ENCODE measurements around the gene SMPD3.
A peak's percentile ranks its signal among the peaks of the same experiment; 100 is the strongest.
"Not testable (repeated sequence)": the region's sequence is repeated elsewhere in the genome, so short reads cannot be mapped to it uniquely, and the experiment has no call there.

The SMPD3 gene

GRCh38 chr16:68448360-68448970 lies at the start of gene SMPD3:
TSS of gene SMPD3 (minus strand) at chr16:68448508. CDS start at chr16:68372181, 76,327 bp downstream.
- peak; percentile 96 for DNase-seq

GRCh38 chr16:68496689-68497088 lies 48.4 kb upstream of the SMPD3 start:
- DNase-seq = no peak

GRCh38 chr16:68494261-68494660 lies 46.0 kb upstream of the SMPD3 start:
- DNase-seq = not testable (repeated sequence)

DNA sequence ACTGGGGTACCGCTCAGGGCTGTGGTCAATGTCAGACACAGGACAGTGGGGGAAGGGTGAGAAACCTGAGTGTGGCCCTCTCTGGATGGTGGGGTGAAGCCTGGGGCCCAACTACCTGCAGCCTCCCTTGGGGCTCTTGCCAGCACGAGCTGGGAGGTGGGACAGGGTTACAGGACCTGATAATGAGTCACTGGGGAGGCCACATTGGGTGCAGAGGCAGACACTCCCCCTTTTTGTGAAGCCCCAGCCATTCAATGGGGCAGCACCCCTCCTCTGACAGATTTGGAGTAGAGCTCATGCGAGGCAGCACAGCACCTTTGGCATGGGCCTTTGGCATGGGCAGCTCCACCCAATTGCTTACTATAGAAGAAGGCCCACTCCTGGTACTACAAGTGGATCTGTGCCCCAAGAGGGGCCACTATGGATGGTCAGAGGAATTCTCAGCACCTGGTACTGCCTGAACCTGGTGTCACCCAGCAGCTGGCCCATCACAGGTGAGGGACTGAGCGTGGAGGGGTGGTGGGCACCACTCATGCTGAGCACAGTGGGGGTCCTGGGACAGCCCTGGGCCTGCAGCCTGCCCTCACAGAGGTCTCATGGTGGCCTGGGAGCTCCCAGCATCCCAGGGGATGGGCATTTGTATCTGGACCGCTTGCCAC lies 45.2 kb upstream of the SMPD3 start:
- no peak for DNase-seq

GRCh38 chr16:68492543-68493411 lies 44.5 kb upstream of the SMPD3 start:
- DNase-seq = no peak

DNA sequence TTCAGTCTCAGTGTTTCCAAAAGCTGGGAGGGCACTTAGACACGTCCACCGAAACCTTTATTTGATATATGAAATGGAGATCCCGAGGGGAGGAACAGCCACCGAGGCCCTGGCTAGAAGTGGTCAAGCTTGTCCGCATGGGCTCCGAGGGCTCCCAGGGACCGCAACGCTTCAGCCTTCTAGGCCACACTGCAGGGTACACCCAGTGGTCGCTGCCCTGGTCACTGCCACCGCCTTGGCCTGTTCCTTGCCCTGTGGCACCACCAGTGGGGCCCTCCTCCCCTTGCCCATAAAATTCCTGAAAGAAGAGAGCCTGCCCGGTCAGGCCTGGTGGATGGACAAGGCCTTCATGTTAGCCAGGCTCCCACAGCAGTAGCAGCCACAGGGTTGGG lies 43.8 kb upstream of the SMPD3 start:
- DNase-seq = no peak

DNA sequence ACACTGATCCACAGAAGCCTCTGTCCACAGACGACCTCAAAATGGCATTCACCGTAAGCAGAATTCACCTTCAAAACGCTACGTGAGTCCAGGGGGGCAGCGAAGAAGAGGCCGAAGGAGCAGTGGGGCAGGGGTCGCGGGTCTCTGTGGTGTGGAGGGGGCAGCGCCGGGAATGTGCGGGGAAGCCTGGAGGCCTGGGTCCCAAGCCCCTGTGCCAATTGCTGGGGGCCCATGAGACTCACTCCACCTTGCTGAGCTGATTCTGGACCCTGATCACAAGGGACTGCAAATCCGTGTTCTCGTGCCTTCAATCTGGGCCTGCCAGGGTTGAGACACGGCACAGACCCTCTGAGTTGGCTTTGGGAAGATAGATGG lies 43.3 kb upstream of the SMPD3 start:
- no peak for DNase-seq

DNA sequence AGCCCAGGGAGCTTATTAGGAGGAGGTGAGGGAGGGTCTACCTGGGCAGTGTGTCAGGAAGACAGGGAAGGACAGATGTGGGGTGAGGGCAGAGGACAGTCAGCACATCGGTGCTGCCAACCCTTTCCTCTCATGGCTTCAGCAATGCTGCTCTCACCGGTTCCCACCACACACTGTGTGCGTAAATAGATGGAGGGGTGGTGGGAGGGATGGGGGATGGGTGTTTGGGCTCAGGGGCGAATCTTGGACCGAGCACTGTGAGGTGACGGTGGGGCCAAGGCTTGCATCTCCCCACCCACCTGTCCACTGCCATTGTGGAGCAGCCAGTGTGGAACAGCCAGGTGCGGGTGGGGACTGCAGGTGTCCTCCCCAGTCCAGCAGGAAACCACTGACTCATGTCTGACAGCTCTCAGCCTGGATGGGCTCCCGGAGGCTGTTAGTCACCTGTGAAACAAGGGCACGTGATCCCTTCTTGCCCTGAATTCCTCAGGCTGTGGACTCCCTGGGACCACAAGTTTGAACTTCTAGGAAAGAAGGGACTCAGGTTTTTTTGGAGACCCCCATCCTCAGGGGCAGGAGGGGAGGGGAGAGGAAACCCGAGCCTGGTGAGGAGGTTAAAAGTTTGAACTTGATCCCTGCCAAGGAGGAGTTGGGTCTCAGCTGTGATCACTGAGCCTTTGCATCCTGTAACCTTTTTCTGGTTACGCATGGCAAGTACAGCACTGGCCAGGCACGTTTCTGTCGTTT lies 42.7 kb upstream of the SMPD3 start:
- no peak for DNase-seq

- DNase-seq = no peak
Observed at GRCh38 chr16:68490358-68490757, 42.0 kb upstream of the SMPD3 start.

DNA sequence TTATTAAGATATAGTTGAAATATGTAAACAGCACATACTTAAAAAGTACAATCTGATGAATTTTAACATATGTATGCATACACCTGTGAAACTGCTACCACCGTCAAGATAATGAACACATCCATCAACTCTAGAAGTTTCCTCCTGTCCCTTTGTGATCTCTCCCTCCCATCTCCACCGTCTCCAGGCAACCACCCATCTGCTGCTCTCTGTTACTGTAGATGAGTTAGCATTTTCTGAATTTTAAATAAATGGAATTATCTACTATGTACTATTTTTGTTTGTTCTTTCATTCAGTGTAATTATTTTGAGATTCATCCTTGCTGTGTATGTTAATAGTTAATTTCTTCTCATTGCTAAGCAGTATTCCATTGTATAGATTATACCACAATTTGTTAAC lies 40.2 kb upstream of the SMPD3 start:
- DNase-seq = no peak

DNA sequence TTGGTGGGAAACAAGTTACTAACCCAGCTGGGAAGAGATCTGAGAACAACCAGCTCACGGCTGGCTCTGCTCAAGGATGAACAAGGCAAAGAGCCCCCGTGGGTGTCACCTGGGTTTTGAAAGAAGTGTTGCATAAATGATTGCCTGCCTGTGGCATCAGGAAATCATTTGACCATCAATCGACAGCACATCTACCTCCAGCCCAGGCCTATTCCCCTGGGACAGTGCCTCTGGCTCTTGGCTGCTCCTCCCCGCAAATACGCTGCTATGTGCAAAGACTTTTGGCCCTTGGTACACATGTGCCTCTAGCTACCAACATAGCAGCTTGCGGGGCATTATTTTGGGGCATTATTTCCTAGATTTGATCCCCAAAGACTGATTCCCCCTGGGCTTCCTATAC lies 39.4 kb upstream of the SMPD3 start:
- no peak for DNase-seq

GRCh38 chr16:68487203-68487514 lies 38.9 kb upstream of the SMPD3 start:
- no peak for DNase-seq

DNA sequence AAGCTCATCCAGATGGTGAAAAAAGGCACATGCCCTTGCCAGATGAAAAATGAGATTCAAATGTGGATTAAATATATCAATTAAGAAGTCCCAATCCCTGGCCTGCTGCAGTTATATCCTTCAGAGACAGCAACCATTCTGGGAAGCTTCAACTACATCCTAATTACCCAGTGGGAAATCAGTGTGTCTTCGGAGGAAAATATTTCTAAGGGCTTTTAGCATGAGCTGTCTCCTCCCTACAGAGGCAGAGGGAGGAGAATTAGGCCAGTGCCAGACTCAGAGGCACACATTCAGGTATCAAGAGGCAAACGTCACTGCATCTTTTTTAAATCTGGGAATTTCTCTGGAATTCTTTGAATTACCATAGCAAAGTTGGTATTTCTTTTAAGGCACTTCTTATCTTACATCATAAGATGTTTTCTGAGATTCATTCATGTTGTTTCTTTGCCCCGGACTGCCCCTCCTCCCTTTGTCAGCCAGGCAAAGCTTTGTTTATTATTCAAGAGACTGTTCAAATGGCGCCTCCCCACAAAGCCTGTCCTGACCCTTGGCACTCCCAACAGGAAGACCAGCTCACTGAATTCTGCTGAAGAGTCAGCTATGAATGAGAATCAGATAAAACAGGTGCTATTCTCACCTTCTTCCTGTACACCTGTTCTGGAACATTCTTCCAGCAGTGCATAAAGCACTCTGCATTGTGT lies 38.3 kb upstream of the SMPD3 start:
- DNase-seq = no peak

DNA sequence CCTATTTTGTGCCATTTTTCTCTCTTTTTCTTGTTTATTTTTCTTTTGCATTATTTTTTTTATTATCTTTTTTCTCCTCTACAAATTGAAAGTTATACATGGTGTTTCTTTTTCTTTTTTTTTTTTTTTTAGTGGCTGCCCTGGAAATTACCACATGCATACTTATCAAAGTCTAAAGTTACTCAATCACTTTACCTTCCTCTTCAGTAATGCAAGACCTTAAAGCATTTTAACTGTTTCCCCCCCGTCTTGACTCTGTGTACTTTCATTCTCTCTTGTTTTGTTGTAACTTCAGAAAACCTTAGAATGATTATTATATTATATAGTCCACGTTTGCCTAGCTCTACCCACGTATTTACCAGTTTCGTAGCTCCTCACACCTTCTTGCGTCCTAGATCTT lies 33.3 kb upstream of the SMPD3 start:
- no peak for DNase-seq

DNA sequence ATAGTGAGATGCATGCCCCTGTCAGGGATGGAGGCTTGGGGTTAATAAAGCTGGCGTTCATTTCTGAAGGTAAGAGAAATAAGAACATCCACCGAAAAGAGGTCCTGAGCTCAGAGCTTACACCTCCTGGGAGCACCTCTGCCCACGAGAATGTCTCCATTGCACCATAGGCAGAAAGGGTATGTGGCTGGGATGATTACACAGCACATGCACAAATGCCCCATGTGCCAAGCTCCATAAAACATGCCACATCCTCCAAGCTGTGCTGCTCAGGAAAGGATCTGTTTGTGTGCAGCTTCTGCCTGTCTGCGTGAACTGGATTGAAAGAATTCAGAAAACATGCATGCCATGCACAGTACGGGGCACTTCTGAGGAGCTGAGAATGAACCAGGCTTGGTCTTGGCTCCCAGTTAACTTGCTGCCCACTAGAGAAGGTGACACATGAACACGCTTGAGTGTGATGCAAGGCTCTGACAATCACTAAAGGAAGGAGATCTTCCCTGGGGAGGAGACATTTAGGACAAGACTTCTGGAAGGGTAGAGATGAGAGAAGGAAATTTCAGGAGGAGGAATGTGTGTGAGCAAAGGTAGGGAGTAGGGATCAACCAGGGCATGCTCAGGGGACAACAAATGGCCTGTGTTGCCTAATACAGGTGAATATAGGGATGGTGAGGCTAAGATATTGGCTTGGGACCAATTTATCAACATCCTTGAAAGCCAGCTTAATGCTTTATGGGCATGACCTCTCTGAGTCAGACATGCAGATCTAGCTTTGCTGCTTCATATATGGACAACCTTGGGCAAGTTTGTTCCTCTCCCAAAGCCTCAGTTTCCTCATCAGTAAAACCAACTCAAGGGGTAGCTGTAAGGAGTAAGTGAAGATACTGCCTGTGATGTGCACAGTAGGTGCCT lies 32.0 kb upstream of the SMPD3 start:
- no peak for DNase-seq

DNA sequence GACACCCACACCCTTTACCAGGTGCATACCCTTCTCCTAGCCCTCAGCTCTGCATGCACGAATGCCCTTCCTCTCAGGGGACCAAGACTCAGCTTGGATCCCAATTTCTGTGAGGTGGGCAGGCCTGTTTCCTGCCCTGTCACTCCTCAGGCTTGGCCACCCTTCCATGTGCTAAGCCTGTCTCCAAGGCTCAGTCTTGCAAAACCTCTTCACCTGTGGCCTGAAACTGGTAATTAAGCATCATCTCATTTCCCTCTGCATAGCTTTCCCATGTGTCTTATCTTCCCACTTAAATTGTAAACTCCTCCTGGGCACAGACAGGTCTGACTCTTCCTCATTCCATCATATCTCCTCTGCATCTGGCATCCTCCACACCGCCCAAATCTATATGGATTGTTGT lies 31.0 kb upstream of the SMPD3 start:
- no peak for DNase-seq

GRCh38 chr16:68478526-68479250 lies 30.4 kb upstream of the SMPD3 start:
- DNase-seq = no peak

GRCh38 chr16:68475071-68475470 lies 26.8 kb upstream of the SMPD3 start:
- no peak for DNase-seq

DNA sequence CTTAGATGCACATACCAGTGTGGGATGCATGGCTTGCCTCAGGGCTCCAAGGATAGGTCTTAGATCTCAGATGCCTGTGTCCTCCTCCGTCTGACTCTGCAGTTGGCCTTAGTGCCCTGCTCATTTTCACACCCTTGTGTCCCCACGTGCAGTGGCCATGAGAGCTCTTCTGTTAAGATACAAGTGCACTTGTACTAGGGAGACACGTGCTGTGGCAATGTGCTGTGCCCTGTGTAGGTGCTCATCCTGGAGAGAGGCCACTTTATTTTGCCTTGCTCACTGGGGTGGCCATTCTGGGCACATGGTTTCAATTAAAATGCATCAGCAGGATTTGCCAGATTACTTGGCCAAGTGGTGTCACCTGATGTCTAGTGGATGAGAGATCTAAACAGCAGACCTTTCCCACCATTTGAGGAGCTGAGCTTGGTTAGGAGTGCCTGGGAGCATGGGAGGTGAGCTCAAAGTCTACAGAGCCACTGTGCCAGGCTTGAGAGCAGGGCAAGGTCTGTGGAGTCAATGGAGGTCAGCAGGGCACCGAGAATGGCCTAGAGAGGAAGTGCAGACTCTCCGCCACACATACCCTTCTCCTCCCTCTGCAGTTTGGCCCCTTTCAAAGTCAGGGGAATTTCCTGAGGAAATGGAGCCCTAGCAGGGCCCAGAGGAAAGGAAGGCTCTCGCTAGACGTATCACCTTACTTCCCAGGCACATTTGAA lies 25.2 kb upstream of the SMPD3 start:
- no peak for DNase-seq

- no peak for DNase-seq
Observed at GRCh38 chr16:68472581-68472980, 24.3 kb upstream of the SMPD3 start.

All from left hindlimb (tissue), 1 donor.